GM11168 (cell line): ENCODE results near the gene DNASE1L3.
"Not testable (repeated sequence)": the region's sequence is repeated elsewhere in the genome, so short reads cannot be mapped to it uniquely, and the experiment has no call there.

Experiments
- in situ Hi-C: fragments of 300-500 bp; cut with MboI; formaldehyde crosslinking; loops from one replicate; pipeline ENCODE4 v1.12.0; 2022; ENCODE audit warnings: low sequenced_read_pairs; ENCODE audit not compliant: unreplicated experiment

DNASE1L3 gene

DNA sequence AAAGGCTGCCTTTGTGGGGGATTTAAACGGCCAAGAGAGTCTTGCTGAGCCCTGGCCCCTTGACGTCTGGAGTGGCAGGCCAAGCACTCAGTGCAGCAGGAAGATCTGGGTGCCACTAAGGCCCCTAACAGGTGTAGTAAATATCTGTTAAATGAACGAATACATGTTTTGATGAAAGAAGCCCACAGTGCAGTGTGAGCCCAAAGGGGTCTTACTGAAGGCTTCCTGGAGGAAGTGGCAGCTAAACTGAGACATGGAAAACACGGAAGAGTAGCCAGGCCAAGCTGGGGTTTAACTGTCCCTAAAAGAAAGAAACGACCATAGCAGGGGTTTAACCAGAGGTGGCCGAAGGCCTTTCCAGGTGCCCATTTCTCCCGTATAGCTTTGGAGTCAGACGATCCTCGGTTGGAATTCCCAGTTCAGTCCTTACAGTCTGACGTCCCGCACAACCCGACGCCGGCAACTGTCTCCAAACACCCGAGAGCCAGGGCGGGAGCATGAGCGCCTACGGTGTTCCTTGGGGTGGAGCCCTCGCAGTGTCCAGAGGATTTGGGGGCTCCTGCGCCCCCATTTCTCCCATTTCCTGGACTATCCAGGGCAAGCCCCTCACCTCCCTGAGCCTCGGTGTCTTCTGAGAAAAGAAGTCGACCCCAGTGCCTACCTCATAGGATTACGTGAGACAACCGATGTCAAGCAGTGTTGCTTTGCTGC, 25.9 kb upstream of the DNASE1L3 start:
- in situ Hi-C loops = no loop called here

DNA sequence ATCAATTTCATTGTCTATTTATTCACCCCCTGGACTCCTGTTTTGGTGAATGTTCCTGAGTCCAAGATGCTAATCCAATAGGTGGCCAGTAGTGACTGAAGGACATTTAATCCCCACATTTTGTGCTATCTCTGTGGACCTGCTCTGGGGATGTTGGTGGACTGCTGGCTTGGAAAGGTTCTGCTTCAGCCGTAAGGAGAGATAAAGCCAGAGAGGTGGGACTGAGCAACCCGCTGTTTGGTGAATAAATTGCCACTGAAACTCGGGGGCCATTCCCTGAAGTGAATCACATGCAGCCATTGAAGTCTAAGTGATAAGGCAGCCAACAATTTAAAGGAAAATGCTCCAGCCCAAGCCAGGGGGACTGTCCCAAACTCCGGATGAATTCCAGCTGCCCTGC, 25.2 kb upstream of the DNASE1L3 start:
- in situ Hi-C loops = no loop called here

DNA sequence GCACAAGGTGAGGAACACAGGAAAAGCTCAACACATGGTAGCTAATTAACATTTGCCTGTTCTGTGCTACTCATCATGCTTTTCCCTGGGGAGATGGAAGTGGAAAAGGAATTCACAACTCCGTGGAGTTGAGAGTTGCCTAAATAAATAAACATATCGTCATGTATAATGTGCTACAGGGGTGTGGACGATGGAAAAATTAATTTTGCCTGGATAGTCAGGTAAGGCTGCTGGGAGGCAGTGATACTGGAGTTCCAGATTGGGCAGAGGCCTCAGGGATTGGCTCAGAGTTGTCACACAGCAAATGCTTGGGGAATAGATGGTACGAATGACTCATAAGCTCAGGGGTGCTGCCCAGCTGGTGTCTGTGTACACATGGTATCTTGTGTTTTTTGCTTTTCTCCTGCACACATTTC, 23.8 kb upstream of the DNASE1L3 start:
- in situ Hi-C loops = no loop called here

DNA sequence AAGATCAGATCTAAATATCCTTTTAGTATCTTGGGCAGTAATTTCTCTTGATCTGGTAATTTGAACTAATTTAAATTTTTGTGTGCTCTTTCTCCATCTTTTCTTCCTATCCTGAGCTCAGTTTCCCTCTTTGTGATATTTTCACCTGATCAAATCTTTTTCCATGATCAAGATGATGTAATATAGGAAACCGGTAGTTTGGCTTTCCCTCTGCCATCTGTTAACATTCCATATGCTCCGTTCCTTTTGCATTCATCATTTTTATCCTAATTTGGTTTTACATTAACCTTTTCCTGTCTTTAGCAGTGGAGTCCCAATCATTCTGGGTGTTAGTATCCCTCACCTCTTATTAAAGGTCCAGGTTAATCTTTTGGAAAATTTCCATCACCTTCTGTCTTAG, 20.9 kb upstream of the DNASE1L3 start:
- in situ Hi-C loops = no loop called here

DNA sequence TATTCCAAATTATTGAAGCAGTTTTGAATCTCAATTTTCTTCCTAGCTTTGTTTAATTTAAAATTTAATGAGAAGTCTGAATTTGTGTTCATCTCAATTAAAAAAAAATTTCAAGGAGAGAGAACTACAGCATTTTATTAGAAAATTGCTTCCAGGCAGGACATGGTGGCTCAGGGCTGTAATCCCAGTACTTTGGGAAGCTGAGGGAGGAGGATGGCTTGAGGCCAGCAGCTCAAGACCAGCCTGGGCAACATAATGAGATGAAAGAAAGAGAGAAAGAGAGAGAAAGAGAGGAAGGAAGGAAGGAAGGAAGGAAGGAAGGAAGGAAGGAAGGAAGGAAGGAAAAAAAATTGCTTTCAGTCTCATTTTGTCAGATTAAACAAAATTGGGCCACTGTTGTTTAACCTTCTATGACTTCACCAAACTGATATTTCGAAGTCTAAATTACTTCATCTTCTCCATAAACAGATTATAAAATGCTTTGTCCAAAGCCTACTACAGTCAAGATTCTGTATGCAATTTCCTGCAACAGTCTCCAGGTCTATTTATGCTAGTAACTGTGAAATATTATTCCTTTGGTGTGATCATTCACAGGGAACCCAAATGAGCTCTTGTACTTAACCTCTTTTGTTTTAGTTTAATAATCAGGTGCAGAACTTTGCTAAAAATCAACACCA, 20.2 kb upstream of the DNASE1L3 start:
- in situ Hi-C loops = no loop called here

DNA sequence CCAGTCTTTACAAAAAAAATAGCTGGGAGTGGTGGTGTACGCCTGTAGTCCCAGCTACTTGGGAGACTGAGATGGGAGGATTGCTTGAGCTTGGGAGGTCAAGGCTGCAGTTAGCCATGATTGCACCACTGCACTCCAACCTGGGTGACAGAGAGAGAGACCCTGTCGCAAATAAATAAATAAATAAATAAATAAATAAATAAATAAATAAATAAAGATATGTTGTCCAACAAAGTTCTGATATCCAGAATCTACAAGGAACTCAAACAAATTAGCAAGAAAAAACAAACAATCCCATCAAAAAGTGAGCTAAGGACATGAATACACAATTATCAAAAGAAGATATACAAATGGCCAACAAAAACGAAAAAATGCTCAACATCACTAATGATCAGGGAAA, 17.2 kb upstream of the DNASE1L3 start:
- in situ Hi-C loops = not testable (repeated sequence)

DNA sequence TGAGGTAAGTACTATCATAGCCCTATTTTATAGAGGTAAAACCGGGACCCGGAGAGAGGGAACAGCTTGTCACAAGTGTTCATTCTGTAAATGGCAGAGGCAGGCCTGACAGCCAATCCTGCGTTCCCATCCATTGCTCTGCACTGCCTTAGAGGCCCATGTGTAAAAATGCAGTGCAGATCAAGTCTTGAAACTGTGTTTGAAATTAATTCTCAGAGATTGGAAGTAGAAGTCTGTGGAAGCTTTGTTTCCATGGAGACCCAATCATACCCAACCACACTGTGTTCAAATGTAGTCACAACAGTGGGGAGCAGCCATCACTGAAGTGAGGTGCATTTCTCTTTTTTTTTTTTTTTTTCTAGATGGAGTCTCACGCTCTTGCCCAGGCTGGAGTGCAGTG, 13.1 kb upstream of the DNASE1L3 start:
- in situ Hi-C loops = no loop called here

DNA sequence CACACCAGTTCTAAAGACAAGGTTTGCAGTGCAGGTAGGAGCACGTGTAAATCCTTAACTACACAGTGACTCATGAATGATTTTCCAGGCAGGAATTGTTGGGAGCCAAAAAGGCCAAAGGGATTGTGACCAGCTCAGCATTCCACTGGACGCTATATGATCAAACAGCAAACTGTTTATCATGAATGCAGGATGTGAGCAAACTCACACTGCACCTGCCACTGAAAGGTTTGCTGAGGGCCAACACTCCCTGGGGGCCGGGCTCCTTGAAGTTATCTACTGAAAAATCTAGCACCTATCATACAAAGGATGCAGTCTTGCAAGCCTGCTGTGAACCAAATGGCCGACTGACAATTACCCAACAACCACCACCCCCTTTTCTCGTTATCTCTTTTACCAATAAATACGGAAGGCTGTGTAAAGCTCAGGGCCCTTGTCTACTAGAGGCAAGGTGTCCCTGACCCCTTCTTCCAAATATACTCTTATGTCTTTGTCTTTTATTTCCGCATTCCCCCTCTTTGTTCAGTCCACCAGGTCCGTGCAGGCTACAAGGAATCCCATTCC, 11.5 kb upstream of the DNASE1L3 start:
- in situ Hi-C loops = no loop called here

DNA sequence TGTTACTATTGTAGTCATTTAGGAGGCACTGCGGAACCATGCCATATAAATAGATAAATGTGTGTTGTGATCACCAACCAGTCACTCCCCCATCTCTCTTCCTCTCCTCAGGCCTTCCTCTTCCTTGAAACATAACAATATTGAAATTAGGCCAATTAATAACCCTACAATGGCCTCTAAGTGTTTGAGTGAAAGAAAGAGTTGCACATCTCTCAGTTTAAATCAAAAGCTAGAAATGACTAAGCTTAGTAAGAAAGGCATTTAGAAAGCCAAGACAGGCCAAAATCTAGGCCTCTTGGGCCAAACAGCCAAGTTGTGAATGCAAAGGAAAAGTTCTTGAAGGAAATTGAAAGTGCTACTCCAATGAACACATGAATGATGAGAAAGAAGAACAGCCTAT, 8.1 kb upstream of the DNASE1L3 start:
- in situ Hi-C loops = loop anchor here (5.0 kb wide), 1 partner anchor 37 kb away; no protein-coding TSS in a partner anchor

DNA sequence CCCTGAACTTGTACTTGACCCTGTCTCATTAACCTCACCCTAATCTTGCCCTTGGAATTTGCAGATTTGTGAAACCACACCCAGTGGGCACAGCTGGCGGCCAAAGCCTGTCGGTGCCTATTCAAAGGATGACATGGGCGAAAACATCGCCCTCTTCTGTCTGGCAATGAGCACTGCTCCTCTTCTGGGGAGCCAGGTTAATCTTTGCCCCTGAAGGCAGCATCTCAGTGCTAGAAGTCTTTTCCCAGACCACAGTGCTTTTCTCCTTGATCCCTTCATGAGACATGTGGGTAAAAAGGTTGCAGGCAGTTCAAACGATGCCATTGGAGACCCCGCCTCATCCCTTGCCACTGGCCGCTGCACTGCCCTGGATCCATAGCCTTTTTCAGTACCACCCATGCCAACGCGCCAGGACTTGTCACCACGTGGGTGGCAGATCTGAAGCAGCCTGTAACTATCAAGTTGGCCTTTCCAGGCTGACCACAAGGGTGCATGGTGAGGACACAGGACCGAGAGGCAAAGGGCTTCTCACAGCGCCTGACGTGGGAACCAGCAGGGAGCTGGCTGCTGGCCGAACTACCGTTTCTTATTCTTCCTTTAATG, 6.5 kb upstream of the DNASE1L3 start:
- in situ Hi-C loops = loop anchor here (5.0 kb wide), 1 partner anchor 35 kb away; no protein-coding TSS in a partner anchor

DNA sequence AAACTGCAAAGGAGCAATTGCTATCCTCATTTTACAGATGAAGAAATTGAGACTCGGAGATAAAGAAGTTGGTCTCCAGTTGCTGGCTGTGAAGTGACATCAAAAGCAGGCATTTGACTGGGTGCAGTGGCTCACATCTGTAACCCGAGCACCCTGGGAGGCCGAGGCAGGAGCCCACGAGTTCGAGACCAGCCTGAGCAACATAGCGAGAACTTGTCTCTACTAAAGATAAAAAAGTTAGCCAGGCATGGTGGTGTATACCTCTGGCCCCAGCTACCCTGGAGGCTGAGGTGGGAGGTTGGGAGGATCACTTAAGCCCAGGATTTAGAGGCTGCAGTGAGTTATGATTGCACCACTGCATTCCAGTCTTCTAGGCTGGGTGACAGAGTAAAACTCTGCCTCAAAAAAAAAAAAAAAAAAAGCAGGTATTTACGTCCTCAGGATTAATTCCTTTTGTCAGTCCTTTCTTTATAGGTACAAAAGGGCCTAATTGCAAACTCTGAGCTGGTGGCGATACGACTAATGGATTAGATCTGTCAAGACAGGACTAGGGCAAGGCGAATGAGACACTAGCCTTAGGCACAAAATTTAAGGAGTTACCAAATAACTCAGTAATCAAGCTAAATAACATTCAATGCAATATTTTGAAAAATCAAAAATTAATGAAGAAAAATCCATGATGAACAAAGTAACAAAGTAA, 5.9 kb upstream of the DNASE1L3 start:
- in situ Hi-C loops = loop anchor here (5.0 kb wide), 1 partner anchor 34 kb away; no protein-coding TSS in a partner anchor

DNA sequence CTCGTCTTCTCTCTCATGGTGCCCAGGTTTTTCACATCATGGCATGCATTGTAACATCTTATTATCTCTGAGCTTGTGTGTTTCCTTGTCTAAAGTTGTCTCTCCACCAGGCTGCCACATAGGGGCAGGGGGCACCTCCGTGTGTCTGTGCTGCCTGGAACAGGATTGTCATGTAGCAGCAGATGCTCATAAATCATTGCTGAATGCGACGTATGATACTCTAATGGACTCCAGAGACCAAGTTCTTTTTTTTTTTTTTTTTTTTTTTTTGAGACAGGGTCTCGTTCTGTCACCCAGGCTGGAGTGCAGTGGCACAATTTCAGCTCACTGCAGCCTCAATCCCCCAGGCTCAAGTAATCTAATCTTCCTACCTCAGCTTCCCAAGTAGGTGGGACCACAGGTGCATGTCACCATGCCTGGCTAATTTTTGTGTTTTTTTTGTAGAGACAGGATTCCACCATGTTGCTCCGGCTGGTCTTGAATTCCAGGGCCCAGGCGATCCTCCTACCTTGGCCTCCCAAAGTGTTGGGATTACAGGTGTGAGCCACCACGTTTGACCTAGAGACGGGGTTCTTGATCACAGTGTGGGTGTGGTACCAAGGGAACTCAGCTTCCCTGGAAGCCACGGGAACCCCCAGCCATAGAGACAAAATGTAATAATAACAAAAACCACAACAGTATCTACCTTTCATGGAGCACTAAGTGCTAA, 4.7 kb upstream of the DNASE1L3 start:
- in situ Hi-C loops = loop anchor here (5.0 kb wide), 1 partner anchor 33 kb away; no protein-coding TSS in a partner anchor

DNA sequence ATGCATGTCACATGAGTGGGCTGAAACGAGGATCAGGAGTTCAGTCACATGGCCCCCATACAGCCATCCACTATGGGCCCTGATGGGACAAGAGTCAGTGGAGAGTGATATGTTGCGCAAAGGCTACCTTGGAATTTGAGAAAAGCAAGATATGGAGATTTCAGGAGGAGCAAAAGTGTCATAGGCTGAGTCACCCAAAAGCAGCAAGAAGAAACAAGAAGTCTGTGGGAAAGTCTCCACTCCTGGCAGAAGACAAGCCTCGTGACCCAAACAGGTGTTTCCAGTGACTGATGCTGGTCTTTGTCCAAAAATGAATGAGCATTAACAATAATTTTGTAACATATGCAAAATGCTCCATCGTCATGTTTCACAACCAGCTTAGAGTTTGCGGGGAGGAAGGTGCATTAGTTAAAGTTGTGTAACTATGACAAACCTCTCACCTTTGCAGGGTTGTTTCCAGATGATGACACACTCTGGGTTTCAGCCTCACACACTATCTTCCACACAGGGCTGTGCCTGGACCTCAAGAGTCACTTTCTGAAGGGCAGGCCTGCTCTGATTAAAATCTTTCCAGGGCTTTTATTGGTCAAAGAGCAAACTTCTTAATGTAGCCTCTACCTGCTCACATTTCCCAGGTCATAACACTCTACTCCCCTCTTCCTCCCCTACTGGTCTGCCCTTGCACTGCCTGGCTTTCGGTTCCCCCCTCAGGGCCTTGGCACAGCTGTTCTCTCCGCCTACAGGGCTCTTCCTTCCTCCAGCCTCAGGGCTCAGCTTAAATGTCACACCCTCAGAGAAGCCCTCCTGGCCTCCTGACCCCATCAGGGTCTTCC, 3.9 kb upstream of the DNASE1L3 start:
- in situ Hi-C loops = loop anchor here (5.0 kb wide), 1 partner anchor 32 kb away; no protein-coding TSS in a partner anchor

DNA sequence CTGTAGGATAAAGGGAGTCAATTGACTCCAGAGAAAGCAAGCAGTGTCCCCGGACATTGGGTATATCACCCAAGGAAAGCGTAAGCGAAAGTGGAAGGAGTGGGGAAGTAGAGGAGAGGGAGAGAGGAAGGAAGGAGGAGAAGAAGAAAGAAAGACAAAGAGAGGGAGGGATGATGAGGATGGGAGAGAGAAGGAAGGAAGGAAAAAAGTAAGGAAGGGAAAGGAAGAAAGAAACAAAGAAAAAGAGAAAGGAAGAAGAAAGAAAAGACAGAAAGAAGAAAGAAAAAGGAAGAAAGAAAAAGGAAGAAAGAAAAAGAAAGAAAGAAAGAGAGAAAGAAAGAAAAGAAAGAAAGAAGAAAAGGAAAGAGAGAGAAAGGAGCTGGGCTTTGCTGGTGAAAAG, 839 bp downstream of the DNASE1L3 start:
- in situ Hi-C loops = no loop called here

DNA sequence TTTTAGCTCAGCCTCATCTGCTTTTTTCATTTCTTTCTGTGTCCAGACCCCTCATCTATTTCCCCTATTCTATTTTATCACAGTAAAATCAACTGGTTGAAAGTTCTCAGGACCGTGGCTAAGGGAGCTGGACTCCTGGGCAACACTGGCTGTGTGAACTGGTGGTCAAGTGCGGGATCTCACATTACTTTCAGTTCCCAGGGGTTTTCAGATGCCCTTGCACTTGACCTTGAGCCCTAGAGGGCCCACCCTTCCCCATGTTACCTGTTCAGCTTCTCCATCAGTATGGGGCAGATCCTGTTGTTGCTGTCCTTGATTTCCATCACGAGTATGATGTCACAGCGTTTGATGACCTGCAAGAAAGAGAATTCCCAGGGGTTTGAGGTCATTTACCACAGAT, 2.8 kb downstream of the DNASE1L3 start:
- in situ Hi-C loops = no loop called here

DNA sequence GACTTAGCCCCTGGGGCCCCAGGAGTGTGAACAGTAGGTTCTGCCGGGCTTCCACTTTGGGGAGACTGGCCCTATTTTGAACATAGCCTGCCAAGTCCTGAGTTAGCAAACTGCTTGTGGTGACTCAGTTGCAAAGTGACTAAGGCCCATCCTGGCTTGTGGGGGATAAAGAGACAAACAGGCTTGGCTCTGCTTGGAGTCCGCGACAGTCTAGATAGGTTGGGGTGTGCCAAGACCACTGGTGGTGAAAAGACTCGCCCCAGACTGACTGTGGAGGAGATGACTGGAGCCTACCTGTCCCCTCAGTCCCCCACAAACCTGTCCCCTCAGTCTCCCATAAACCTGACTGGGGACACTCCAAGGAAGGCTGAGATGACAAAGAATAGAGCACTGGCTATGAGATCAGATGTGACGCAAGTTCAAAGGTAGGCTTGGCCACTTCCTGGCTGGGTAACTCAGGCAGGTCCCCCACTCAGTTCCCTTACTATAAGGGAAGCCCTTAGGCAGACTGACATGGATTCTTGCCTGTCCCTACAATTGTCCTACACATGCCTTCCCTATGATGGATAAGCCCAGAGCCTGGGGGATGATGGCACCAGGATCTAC, 4.3 kb downstream of the DNASE1L3 start:
- in situ Hi-C loops = no loop called here

DNA sequence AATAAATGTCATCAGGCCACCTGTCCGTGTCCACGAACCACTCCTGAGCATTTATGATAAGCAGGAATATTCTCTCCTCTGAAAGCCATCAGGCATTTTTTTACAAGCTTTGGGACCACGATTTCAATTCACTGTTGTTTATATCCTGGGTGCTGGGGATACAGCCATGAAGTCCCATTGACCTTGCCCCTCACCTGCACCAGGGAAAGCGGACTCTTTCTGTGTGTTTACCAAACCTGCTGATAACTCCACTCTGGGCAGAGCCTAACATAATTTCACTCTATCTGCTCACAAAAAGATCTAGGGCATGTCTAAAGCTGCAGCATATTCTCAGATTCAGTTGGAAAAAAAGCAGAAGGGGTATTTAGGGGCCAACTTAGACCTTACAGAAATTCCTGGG, 4.8 kb downstream of the DNASE1L3 start:
- in situ Hi-C loops = no loop called here

DNA sequence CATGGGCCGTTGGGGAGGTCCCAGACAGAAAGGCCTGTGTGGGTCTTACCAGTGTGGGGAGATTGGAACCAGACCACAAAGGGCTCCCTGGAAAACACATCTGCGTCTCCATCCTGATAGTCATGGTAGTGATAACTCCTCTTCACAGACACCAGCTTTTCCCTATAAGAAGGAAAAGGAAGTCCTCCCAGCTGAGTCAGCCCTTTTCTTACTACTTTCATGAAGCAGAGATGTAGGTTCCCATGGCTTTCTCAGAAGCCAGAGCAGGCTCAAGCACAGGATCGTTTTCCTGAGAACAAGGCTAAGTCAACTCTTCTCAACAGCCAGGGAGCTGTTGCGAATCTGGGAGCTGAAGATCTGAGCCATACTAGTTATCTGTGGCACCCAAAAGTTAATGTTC, 6.1 kb downstream of the DNASE1L3 start:
- in situ Hi-C loops = no loop called here

DNA sequence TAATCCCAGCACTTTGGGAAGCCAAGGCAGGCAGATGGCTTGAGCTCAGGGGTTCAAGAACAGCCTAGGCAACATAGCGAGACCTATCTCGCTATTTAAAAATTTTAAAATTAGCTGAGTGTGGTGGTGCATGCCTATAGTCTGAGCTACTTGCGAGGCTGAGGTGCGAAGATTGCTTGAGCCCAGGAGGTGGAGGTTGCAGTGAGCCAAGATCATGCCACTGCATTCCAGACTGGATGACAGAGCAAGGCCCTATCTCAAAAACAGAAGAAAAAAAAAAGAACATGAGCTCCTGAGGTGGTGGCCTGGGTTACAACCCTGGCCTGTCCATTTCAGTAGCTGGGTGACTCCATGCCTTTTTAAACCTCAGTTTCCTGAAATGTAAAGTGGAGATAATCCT, 7.2 kb downstream of the DNASE1L3 start:
- in situ Hi-C loops = no loop called here
